Measurements from ENCODE around the gene ARF3. TPM values are rescaled to one million over a fixed set of nuclear protein-coding genes. Genes with fewer than 3 reads are reported as not detected.
A peak's percentile ranks its signal among the peaks of the same experiment; 100 is the strongest.

Gene ARF3
- total and polyA plus RNA-seq, 9 of the 15 experiments (the other 6 are each of a cell fraction or from before 2014, with no cell fraction given): 5.9 to 170 (median 64.4) TPM

DNA sequence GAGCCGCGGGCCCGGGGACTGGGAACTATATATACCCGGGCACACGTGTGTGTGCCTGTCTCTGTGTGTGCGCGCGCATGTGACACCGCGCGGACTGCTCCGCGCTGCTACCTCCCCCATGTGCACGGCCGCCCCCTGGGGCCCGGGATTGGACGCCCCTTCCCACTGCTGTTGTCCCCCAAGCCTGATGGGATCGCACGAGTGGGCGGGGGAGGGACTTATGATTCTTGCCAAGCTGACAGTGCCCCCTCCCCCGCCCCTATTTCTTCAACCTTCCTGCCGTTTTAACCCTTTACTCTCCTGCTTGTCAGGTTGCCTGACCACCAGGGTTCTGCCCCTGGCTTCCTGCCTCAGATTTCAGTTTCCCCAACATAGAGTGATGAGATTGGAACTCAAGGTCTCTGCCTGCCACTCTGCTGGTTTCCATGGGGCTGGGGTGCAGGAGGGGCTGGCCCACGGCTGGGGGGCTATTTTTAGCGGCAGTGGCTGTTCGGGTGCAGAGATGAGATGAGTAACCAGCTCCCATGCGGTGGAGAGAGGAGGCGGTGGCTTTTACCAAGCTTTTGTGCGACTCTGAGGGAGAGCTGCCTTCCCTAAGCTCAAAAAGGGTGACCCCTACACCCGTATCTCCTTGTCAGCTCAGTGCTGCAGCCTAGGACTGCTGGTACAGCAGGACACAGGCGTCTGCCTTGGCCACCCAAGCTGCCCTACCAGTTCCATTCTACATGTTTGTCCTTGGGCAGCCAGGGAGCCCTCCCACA lies 42.3 kb upstream of the ARF3 start, which contains the start of gene DDN:
TSS of gene DDN (minus strand) at position 5 of the 761 bp plus-strand sequence. CDS start 88 bp downstream, outside the sequence.
- H3K79me2 ChIP-seq (ENCODE audit: control insufficient read depth, insufficient read depth, low read length): peaks cover 16% of the 10 kb centered on the region; the same call in 2 of the 3 replicates
- H3K27me3 ChIP-seq (ENCODE audit: control insufficient read depth in 2 of 2, insufficient read depth in 2 of 2, low read length in 2 of 2): no peaks in the 10 kb centered on the region
- intact Hi-C loops (cut with micrococcal nuclease): loop anchor here (1.0 to 10.0 kb wide), 2 partner anchors 93 to 235 kb away; no protein-coding TSS in a partner anchor
- 18% methylated on average over 27 of the region's 30 CpGs for WGBS (ENCODE audit: insufficient coverage, low coverage, missing lambda C conversion rate)
- DNase-seq (ENCODE audit: extremely low read depth in 1 of 4, low spot score in 3 of 4) (peak; percentile 70 to 80 (median 75)), ATAC-seq (peak; percentile 46), FAIRE-seq (peak; percentile 69)
- H3K9ac ChIP-seq (ENCODE audit: insufficient read depth in 1 of 2, low read depth in 2 of 2, low read length in 2 of 2): peak within 1 kb of the TSS; percentile 36 to 90
- peak within 1 kb of the TSS; percentile 45 for H3K27ac ChIP-seq (ENCODE audit: extremely low read depth, low read depth, low read length)
- ChIA-PET POLR2A (interaction anchor here (1.2 to 9.5 kb wide), 5 partner anchors 11 to 30 kb away, joined by 4 to 78 read pairs (median 5); partner anchors contain the start of gene PRKAG1), CTCF (ENCODE audit: low intra/inter-chr PET ratio) (no interaction called here)
- peak within 1 kb of the TSS; percentile 40 for H3K4me3 ChIP-seq
- peak within 1 kb of the TSS; percentile 83 for H2AFZ ChIP-seq (ENCODE audit: low read depth, low read length)
- in situ Hi-C loops (cut with MboI): no loop called here
- TSS peak; percentile 47 for BruUV-seq (replicated peaks)
- peaks cover 38% of the 10 kb centered on the region for H3K36me3 ChIP-seq (ENCODE audit: control insufficient read depth, insufficient read depth, low read length)
- H3K4me1 ChIP-seq (replicated peaks in 1 of 2; ENCODE audit: control insufficient read depth in 2 of 2, insufficient read depth in 2 of 2, low read length in 2 of 2): peaks cover 13 to 47% of the 10 kb centered on the region in 2 experiments
- no peaks in the 10 kb centered on the region for H4K20me1 ChIP-seq (replicated peaks; ENCODE audit: control insufficient read depth, insufficient read depth, low read length)
- no peaks in the 10 kb centered on the region for H3K9me3 ChIP-seq (replicated peaks; ENCODE audit: control insufficient read depth, insufficient read depth, low read depth, low read length)
- H3K4me2 ChIP-seq (ENCODE audit: insufficient read depth, low read length): peak within 1 kb of the TSS; percentile 74
- no peaks in the 10 kb centered on the region for H3K9me1 ChIP-seq (ENCODE audit: control insufficient read depth, insufficient read depth, low read length)
- TF ChIP-seq, protein P1, sequence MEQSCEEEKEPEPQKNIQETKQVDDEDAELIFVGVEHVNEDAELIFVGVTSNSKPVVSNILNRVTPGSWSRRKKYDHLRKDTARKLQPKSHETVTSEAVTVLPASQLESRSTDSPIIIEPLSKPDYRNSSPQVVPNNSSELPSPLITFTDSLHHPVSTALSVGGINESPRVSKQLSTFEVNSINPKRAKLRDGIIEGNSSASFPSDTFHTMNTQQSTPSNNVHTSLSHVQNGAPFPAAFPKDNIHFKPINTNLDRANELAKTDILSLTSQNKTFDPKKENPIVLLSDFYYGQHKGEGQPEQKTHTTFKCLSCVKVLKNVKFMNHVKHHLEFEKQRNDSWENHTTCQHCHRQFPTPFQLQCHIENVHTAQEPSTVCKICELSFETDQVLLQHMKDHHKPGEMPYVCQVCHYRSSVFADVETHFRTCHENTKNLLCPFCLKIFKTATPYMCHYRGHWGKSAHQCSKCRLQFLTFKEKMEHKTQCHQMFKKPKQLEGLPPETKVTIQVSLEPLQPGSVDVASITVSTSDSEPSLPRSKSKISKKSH (CRISPR knock-in tag; IDR thresholded peaks at IDR 0.05): no peak
- no peak for TF ChIP-seq HINFP (tag; conservative IDR thresholded peaks at IDR 0.05; ENCODE audit: low read depth)
- TF ChIP-seq ZNF347 (CRISPR knock-in tag; IDR thresholded peaks at IDR 0.05; ENCODE audit: low read depth): no peak
- TF ChIP-seq ZKSCAN8 (CRISPR knock-in tag; IDR thresholded peaks at IDR 0.05): no peak
- TF ChIP-seq AFF1 (IDR thresholded peaks at IDR 0.05; ENCODE audit: low read depth in 1 of 2, partially characterized antibody in 2 of 2): no peak
- no peak for TF ChIP-seq RBM14 (IDR thresholded peaks at IDR 0.05; ENCODE audit: borderline replicate concordance, insufficient read depth, low read depth, low read length)
- no peak for TF ChIP-seq SAFB (IDR thresholded peaks at IDR 0.05; ENCODE audit: borderline replicate concordance, low read depth, low read length)
- TF ChIP-seq PKNOX1 (IDR thresholded peaks at IDR 0.05): peak; percentile 79
- no peak for TF ChIP-seq THRAP3 (IDR thresholded peaks at IDR 0.05; ENCODE audit: borderline replicate concordance)
- TF ChIP-seq POLR2B (IDR thresholded peaks at IDR 0.05; ENCODE audit: low read depth, partially characterized antibody): no peak
- TF ChIP-seq U2AF1 (optimal IDR thresholded peaks at IDR 0.05; ENCODE audit: low read depth, low read length): no peak
- TF ChIP-seq RBFOX2 (IDR thresholded peaks at IDR 0.05; ENCODE audit: low read depth, low read length): peak; percentile 48

All from K562 (cell line).